ENCODE measurements around the gene ACAP3.

The ACAP3 gene

DNA sequence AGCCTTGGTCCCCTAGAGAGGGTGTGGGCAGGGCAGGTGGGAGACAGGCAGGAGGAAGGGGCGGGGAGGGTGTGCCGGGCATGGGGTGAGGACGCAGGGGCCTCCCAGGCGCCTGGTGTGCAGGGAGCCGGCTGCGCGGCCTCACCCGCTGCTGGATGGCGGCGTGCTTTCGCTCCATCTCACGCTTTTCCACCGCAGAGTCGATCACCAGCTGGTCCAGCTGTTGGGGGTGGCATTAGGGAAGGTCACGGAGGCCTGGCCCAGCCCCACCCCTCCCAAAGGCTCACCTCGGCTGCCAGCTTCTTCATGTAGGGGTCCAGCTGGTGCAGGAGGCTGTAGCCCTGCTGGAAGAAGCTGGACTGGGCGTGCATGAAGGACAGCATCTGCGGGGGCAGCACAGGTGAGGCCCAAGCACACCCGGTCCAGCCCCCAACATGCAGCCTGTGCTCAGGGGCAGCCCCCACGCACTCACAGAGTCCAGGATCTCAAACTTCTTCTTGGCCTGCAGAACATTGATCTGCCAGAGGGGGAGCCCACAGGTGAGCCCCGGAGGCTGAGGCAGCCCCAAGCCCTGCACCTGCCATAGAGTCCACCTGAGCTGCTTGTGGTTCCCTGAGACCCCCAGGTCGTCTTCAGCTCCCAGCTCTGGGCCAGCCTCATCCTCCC, 7.9 kb downstream of the ACAP3 start:
- H3K4me3 ChIP-seq (ENCODE audit: low read length) = no peak overlapping the region
- no peak overlapping the region for H3K9ac ChIP-seq (ENCODE audit: low read length)
- no peak for DNase-seq (ENCODE audit: low read depth)
- H3K4me1 ChIP-seq (ENCODE audit: control insufficient read depth, insufficient read depth, low read length) = peaks cover 8% of the 10 kb centered on the region
- no peaks in the 10 kb centered on the region for H3K9me3 ChIP-seq (ENCODE audit: control insufficient read depth, low read length)
- no peaks in the 10 kb centered on the region for H3K27me3 ChIP-seq (replicated peaks; ENCODE audit: control insufficient read depth, insufficient read depth, low read length)
- H3K36me3 ChIP-seq (ENCODE audit: control insufficient read depth, insufficient read depth, low read length, severe bottlenecking) = peaks cover 9% of the 10 kb centered on the region

DNA sequence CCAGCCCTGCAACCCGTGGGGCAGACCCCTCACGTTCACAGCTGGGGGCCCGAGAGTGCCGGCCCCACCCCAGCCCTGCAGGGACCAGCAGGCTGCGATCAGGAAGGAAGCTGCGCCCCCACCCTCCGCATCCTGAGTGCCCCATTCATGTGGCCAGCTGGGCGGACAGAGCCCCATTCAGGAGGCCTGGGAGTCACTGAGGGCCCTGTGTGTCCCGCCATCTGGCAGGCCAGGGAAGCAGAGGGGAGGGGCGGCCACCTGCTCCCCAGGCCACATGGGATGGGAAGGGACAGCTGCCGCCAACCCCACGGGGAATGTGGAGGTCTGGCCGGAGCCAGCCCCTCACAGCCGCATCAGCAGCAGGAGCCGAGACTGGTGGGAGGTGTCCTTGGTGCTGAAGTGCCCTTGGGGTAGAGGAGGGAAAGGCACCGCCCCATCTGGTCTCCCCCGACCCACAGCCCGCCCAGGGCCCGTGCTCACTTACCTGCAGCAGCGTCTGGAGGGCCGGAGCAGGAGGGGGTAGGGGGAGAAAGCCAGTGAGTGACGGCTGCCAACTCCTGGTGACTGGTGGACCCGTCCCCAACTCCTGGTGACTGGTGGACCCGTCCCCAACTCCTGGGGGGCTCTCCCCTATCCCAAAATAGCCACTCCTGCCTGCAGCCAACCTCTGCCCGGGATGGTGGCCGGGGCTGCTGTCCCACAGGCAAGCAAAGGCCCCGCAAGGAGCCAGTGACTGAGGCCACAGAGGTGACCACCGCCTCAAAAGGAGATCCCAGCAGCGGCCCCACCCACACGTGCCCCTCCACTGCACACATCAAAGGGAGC, 8.7 kb downstream of the ACAP3 start:
- H3K4me3 ChIP-seq (ENCODE audit: low read length) = no peak overlapping the region
- H3K9ac ChIP-seq (ENCODE audit: low read length) = no peak overlapping the region
- H3K36me3 ChIP-seq (ENCODE audit: control insufficient read depth, insufficient read depth, low read length, severe bottlenecking) = peaks cover 9% of the 10 kb centered on the region
- no peaks in the 10 kb centered on the region for H3K27me3 ChIP-seq (replicated peaks; ENCODE audit: control insufficient read depth, insufficient read depth, low read length)
- peaks cover 3% of the 10 kb centered on the region for H3K4me1 ChIP-seq (ENCODE audit: control insufficient read depth, insufficient read depth, low read length)
- no peaks in the 10 kb centered on the region for H3K9me3 ChIP-seq (ENCODE audit: control insufficient read depth, low read length)
- peak; percentile 30 for DNase-seq (ENCODE audit: low read depth)

DNA sequence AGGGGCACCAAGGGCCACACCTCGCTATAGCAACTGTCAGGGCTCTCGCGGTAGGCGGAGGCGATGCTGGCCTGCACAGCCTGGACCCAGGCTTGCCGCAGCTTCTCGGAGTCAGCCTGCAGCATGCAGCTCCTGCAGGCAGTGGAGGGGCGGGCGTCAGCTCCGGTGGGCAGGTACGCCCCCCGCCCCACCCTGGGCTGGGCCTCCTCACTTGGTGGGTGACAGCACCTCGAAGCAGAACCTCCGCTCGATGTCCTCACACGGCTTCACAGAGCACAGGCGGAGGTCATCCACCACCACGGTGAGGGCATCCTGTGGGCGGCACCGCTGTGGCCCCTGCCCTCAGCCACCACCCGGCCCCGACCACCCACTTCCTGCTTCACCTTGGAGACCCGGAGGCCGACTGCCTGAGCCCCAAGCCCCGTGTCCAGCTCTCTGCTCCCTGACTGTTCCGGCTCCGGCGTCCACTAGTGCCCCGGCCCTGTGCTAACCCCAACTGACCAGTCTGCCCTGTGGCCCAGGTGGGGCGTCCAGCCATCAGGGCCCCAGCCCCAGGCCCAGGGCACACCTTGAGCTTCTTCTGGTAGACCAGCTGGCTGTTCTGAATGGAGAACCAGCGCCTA, 9.8 kb downstream of the ACAP3 start:
- Histone ChIP-seq H3K9ac (ENCODE audit: low read length) (no peak overlapping the region), H3K9me3 (ENCODE audit: control insufficient read depth, low read length) (no peaks in the 10 kb centered on the region), H3K27me3 (replicated peaks; ENCODE audit: control insufficient read depth, insufficient read depth, low read length) (no peaks in the 10 kb centered on the region), H3K4me3 (ENCODE audit: low read length) (no peak overlapping the region), H3K4me1 (ENCODE audit: control insufficient read depth, insufficient read depth, low read length) (no peaks in the 10 kb centered on the region), H3K36me3 (ENCODE audit: control insufficient read depth, insufficient read depth, low read length, severe bottlenecking) (peaks cover 9% of the 10 kb centered on the region)
- DNase-seq (ENCODE audit: low read depth) = no peak

GRCh38 chr1:1296070-1297061, 11.4 kb downstream of the ACAP3 start:
- no peaks in the 10 kb centered on the region for H3K4me1 ChIP-seq (ENCODE audit: control insufficient read depth, insufficient read depth, low read length)
- H3K9me3 ChIP-seq (ENCODE audit: control insufficient read depth, low read length) = no peaks in the 10 kb centered on the region
- no peaks in the 10 kb centered on the region for H3K27me3 ChIP-seq (replicated peaks; ENCODE audit: control insufficient read depth, insufficient read depth, low read length)
- no peak overlapping the region for H3K4me3 ChIP-seq (ENCODE audit: low read length)
- H3K9ac ChIP-seq (ENCODE audit: low read length) = no peak overlapping the region
- H3K36me3 ChIP-seq (ENCODE audit: control insufficient read depth, insufficient read depth, low read length, severe bottlenecking) = peaks cover 9% of the 10 kb centered on the region
- DNase-seq (ENCODE audit: low read depth) = no peak

DNA sequence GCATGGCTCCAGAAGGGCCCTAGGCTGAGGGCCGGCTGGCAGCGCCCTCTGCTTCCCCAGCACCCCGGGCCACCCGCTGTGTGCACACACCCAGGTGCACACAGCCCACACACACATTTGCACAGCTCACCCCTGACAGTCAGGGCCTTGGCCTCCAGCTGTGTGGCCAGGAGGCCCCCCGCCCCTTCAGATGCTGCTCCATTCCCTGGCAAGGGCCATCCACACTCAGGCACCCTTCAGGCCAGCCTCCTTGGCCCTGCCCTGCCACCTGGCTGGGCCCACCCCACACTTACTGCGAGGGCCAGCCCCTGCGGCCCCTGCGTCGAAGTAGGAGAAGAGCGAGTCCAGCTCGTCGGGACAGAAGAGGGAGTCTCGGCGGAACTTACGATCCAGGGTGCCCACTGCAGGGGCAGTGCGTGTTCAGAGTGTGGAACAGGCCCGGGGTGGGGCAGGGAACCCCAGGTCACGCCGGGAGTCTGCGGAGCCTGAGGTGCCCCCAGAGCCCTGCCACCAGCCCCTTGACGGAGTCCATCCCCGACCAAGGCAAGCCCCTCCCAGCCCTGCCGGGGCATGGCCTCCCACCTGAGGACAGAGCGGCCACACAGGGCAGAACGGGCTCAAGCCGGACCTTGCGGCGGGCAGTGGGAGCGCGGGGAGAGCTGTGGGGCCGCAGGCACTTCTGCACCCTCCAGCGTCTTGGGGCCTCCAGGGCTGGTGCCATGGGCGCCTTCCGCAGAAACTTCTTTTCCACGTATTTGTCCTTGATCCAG, 12.4 kb downstream of the ACAP3 start:
- peaks cover 3% of the 10 kb centered on the region for H3K27me3 ChIP-seq (replicated peaks; ENCODE audit: control insufficient read depth, insufficient read depth, low read length)

GRCh38 chr1:1294250-1294890, 13.4 kb downstream of the ACAP3 start:
- DNase-seq (ENCODE audit: low read depth) = no peak

More for the DNA sequence above, 12.4 kb downstream of the ACAP3 start:
- Histone ChIP-seq H3K9me3 (ENCODE audit: control insufficient read depth, low read length) (no peaks in the 10 kb centered on the region), H3K36me3 (ENCODE audit: control insufficient read depth, insufficient read depth, low read length, severe bottlenecking) (peaks cover 9% of the 10 kb centered on the region), H3K4me3 (ENCODE audit: low read length) (no peak overlapping the region), H3K9ac (ENCODE audit: low read length) (no peak overlapping the region), H3K4me1 (ENCODE audit: control insufficient read depth, insufficient read depth, low read length) (no peaks in the 10 kb centered on the region)
- DNase-seq (ENCODE audit: low read depth) = no peak

DNA sequence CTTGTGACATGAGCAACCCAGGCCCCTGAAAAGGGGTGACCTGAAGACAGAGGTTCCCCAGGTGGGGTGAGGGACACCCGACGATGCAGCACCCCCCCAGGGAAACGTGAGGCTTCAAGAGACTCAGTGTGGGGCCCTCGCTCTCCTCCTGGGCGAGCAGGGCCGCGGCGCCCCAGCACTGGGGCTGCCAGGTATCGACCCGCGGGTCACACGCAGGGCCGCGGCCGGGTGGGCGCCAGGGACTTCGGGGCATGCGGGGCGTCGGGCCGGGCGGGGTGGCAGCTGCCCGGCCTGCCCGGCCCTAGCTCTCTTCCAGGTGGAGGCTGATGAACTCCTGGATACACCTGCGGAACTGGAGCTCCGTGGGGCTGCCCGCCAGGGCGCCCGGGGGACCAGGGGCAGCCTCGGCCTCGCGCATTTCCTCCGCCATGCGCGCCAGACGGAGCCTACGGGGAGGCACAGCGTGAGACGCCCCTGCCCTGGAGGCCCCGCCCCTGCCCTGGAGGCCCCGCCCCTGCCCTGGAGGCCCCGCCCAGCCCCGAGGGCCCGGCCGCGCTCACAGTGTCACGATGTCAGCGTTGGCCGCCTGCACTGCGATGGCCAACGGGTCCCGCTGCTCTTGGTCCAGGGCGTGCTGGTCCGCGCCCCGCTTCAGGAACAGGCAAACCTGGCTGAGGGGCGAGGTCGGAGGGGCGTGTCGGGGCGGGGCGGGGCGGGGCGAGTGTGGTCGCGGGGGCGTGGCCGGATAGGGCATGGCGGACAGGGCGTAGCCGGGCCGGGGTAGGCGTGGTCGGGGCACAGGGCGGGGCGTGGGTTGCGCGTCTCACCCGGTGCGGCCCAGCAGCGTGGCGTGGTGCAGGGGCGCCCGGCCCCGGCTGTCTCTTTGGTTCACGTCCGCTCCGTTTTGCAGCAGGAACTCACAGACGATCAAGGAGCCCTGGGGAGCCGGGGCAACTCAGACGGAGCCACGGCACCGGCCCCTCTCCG, 14.2 kb downstream of the ACAP3 start:
- DNase-seq (ENCODE audit: low read depth) = no peak
- H3K36me3 ChIP-seq (ENCODE audit: control insufficient read depth, insufficient read depth, low read length, severe bottlenecking) = peaks cover 9% of the 10 kb centered on the region

More at GRCh38 chr1:1294250-1294890, 13.4 kb downstream of the ACAP3 start:
- Histone ChIP-seq H3K9ac (ENCODE audit: low read length) (no peak overlapping the region), H3K4me3 (ENCODE audit: low read length) (no peak overlapping the region), H3K27me3 (replicated peaks; ENCODE audit: control insufficient read depth, insufficient read depth, low read length) (peaks cover 3% of the 10 kb centered on the region), H3K9me3 (ENCODE audit: control insufficient read depth, low read length) (no peaks in the 10 kb centered on the region), H3K4me1 (ENCODE audit: control insufficient read depth, insufficient read depth, low read length) (no peaks in the 10 kb centered on the region), H3K36me3 (ENCODE audit: control insufficient read depth, insufficient read depth, low read length, severe bottlenecking) (peaks cover 9% of the 10 kb centered on the region)

GRCh38 chr1:1292851-1293250, 14.9 kb downstream of the ACAP3 start:
- H3K4me3 ChIP-seq (ENCODE audit: low read length) = no peak overlapping the region
- no peak overlapping the region for H3K9ac ChIP-seq (ENCODE audit: low read length)
- H3K9me3 ChIP-seq (ENCODE audit: control insufficient read depth, low read length) = no peaks in the 10 kb centered on the region
- DNase-seq (ENCODE audit: low read depth) = no peak
- H3K36me3 ChIP-seq (ENCODE audit: control insufficient read depth, insufficient read depth, low read length, severe bottlenecking) = peaks cover 9% of the 10 kb centered on the region
- no peaks in the 10 kb centered on the region for H3K4me1 ChIP-seq (ENCODE audit: control insufficient read depth, insufficient read depth, low read length)
- H3K27me3 ChIP-seq (replicated peaks; ENCODE audit: control insufficient read depth, insufficient read depth, low read length) = peaks cover 3% of the 10 kb centered on the region

More for the DNA sequence above, 14.2 kb downstream of the ACAP3 start:
- Histone ChIP-seq H3K27me3 (replicated peaks; ENCODE audit: control insufficient read depth, insufficient read depth, low read length) (peaks cover 3% of the 10 kb centered on the region), H3K4me3 (ENCODE audit: low read length) (no peak overlapping the region), H3K9me3 (ENCODE audit: control insufficient read depth, low read length) (no peaks in the 10 kb centered on the region), H3K4me1 (ENCODE audit: control insufficient read depth, insufficient read depth, low read length) (no peaks in the 10 kb centered on the region), H3K9ac (ENCODE audit: low read length) (no peak overlapping the region)

- Histone ChIP-seq H3K27me3 (replicated peaks; ENCODE audit: control insufficient read depth, insufficient read depth, low read length) (peaks cover 3% of the 10 kb centered on the region), H3K9me3 (ENCODE audit: control insufficient read depth, low read length) (no peaks in the 10 kb centered on the region), H3K4me1 (ENCODE audit: control insufficient read depth, insufficient read depth, low read length) (no peaks in the 10 kb centered on the region), H3K4me3 (ENCODE audit: low read length) (no peak overlapping the region), H3K36me3 (ENCODE audit: control insufficient read depth, insufficient read depth, low read length, severe bottlenecking) (peaks cover 7% of the 10 kb centered on the region), H3K9ac (ENCODE audit: low read length) (no peak overlapping the region)
- no peak for DNase-seq (ENCODE audit: low read depth)
These were observed 15.3 kb downstream of the ACAP3 start for GRCh38 chr1:1292442-1292779.
